ENCODE data around the gene EAPP.
"Not testable (repeated sequence)": the region's sequence is repeated elsewhere in the genome, so short reads cannot be mapped to it uniquely, and the experiment has no call there.

Gene EAPP

GRCh38 chr14:34539407-34540180 is at the start of gene EAPP:
TSS of gene EAPP (minus strand) at chr14:34539701. CDS start at chr14:34539628, 73 bp downstream.
- DNase-seq = no peak

GRCh38 chr14:34583525-34583924 is 44.0 kb upstream of the EAPP start:
- DNase-seq = no peak

GRCh38 chr14:34582117-34582680 is 42.7 kb upstream of the EAPP start:
- no peak for DNase-seq

GRCh38 chr14:34580381-34580780 is 40.9 kb upstream of the EAPP start:
- no peak for DNase-seq

GRCh38 chr14:34571771-34572170 is 32.3 kb upstream of the EAPP start:
- no peak for DNase-seq

- DNase-seq = no peak
Observed at GRCh38 chr14:34569750-34570149, 30.2 kb upstream of the EAPP start.

- DNase-seq = no peak
Observed at GRCh38 chr14:34568803-34569202, 29.3 kb upstream of the EAPP start.

GRCh38 chr14:34562776-34563150 is 23.3 kb upstream of the EAPP start:
- DNase-seq = no peak

GRCh38 chr14:34562037-34562775 is 22.7 kb upstream of the EAPP start:
- not testable (repeated sequence) for DNase-seq

GRCh38 chr14:34556498-34556829 is 17.0 kb upstream of the EAPP start:
- DNase-seq = not testable (repeated sequence)

GRCh38 chr14:34555583-34556497 is 16.3 kb upstream of the EAPP start:
- not testable (repeated sequence) for DNase-seq

GRCh38 chr14:34554540-34555250 is 15.2 kb upstream of the EAPP start:
- DNase-seq = no peak

GRCh38 chr14:34549276-34549966 is 9.9 kb upstream of the EAPP start:
- DNase-seq = not testable (repeated sequence)

- no peak for DNase-seq
Observed at GRCh38 chr14:34548472-34548981, 9.0 kb upstream of the EAPP start.

GRCh38 chr14:34547136-34547520 is 7.6 kb upstream of the EAPP start:
- not testable (repeated sequence) for DNase-seq

- not testable (repeated sequence) for DNase-seq
Observed at GRCh38 chr14:34546272-34547135, 7.0 kb upstream of the EAPP start.

GRCh38 chr14:34540181-34541059 is 919 bp upstream of the EAPP start:
- not testable (repeated sequence) for DNase-seq

GRCh38 chr14:34538871-34539406 is 562 bp downstream of the EAPP start:
- DNase-seq = no peak

- DNase-seq = not testable (repeated sequence)
Observed at GRCh38 chr14:34538096-34538495, 1.4 kb downstream of the EAPP start.

Measured in NCI-H1417 treated with DMSO at 0.1 percent for 48 hours (cell line).